GM19238 (cell line): Measurements from ENCODE around the gene NLRP6.
"Not testable (repeated sequence)": the region's sequence is repeated elsewhere in the genome, so short reads cannot be mapped to it uniquely, and the experiment has no call there.

Experiments used
- DNase-seq: peaks from one replicate; pipeline ENCODE4 v3.0.0; 2011; ENCODE audit warnings: low spot score; ENCODE audit not compliant: insufficient read length

The NLRP6 gene

GRCh38 chr11:306645-307371 is 28.6 kb downstream of the NLRP6 start:
- no peak for DNase-seq

DNA sequence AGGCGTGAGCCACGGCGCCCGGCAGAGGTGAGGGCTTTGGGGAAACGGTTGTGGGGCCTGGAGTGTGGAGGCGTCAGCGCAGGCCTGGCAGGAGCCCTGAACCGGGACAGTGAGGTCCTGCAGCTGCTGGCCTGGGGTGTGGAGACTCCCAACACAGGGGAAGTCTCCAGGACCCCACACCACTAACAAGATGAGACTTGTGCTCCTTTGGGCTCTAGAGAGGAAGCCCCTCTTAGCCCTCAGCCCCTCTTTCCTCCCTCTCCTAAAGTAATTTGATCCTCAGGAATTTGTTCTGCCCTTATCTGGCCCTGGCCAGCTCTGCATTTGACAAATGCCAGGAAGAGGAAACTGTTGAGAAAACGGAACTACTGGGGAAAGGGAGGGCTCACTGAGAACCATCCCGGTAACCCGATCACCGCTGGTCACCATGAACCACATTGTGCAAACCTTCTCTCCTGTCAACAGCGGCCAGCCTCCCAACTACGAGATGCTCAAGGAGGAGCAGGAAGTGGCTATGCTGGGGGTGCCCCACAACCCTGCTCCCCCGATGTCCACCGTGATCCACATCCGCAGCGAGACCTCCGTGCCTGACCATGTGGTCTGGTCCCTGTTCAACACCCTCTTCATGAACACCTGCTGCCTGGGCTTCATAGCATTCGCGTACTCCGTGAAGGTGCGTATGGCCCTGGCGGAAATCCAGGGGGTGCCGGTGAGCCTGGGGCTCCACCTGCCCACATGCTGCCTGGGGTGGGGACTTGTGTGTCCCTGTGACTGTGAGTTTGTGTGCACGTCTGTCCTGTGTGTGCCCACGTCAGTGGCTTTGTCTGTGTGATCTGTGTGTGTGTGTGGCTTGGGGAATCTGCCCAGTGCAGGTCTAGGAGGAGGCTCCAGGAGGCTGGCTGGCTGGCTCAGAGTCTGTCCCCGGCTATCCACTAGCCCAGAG is 29.8 kb downstream of the NLRP6 start, which contains the start of gene IFITM2:
IFITM2 (plus strand) TSS at position 51 of the 943 bp plus-strand sequence; CDS start at position 428, 377 bp downstream.
- DNase-seq: not testable (repeated sequence)

GRCh38 chr11:308740-309665 is 30.8 kb downstream of the NLRP6 start:
- DNase-seq: not testable (repeated sequence)

GRCh38 chr11:309979-310572 is 31.9 kb downstream of the NLRP6 start:
- not testable (repeated sequence) for DNase-seq

GRCh38 chr11:311013-311748 is 33.0 kb downstream of the NLRP6 start:
- DNase-seq: not testable (repeated sequence)

- DNase-seq: no peak
Observed at GRCh38 chr11:312092-312816, 34.0 kb downstream of the NLRP6 start.

DNA sequence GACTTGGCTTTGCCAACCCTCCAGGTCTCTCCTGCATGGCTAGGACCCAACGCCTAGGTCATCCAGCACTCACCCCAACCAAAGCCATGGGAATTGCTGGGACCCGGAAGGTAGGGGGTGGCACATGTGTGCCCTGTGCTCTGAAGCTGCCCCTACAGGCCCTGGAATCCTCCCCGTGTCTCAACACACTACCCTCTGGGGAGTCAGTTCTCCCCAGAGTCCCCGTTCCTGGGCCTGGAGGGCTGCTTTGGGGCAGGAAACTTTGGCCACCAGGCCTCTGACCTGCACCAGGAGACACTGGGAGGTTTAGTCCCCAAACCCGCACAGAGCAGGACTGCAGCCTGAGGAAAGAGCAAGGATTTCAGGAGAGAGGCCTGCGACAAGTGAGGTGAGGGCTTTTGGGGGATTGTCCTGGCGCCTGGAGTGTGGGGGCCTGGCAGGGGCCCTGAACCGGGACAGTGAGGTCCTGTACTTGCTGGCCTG is 35.1 kb downstream of the NLRP6 start:
- no peak for DNase-seq

DNA sequence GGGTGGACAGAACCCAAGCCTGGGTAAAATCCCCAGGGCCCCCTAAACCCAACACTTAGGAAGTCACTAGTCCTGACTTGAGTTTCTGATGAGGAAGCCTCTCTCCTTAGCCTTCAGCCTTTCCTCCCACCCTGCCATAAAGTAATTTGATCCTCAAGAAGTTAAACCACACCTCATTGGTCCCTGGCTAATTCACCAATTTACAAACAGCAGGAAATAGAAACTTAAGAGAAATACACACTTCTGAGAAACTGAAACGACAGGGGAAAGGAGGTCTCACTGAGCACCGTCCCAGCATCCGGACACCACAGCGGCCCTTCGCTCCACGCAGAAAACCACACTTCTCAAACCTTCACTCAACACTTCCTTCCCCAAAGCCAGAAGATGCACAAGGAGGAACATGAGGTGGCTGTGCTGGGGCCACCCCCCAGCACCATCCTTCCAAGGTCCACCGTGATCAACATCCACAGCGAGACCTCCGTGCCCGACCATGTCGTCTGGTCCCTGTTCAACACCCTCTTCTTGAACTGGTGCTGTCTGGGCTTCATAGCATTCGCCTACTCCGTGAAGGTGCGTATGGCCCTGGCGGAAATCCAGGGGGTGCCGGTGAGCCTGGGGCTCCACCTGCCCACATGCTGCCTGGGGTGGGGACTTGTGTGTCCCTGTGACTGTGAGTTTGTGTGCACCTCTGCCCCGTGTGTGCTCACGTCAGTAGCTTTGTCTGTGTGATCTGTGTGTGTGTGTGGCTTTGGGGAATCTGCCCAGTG is 35.8 kb downstream of the NLRP6 start, which contains the start of gene IFITM1:
IFITM1 (plus strand) TSS at position 254 of the 767 bp plus-strand sequence; CDS start at position 385, 131 bp downstream.
- DNase-seq: peak; percentile 84

GRCh38 chr11:314554-314875 is 36.3 kb downstream of the NLRP6 start:
- DNase-seq: not testable (repeated sequence)

- no peak for DNase-seq
Observed at GRCh38 chr11:315051-315481, 36.9 kb downstream of the NLRP6 start.

DNA sequence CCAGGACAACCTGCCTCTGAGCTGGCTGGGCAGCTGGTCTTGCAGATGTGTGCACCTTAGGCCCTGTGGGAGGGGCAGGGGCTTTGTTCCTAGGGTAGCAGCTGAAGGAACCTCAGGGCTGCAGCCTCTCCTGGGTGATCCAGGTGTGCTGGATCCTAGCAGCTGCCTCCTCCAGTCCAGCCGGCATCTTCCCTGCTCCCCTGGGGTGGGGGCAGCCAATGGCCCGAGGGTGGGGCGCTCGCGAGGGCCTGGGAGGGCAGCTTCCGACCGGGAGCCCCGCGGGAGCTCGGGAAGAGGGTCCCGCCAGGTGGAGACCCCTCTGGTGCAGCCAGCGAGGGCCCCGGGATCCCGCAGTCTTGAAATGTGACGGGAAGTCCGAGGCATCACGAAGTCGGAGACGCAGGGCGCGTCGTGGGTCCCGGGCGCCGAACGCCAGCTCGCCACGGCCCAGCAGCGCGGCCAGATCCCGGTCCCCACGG is 37.3 kb downstream of the NLRP6 start:
- DNase-seq: no peak

- DNase-seq: no peak
Observed at GRCh38 chr11:316031-316701, 38.0 kb downstream of the NLRP6 start.

GRCh38 chr11:316891-317301 is 38.7 kb downstream of the NLRP6 start:
- no peak for DNase-seq

- DNase-seq: not testable (repeated sequence)
Observed at GRCh38 chr11:317668-318404, 39.6 kb downstream of the NLRP6 start.

- DNase-seq: not testable (repeated sequence)
Observed at GRCh38 chr11:318405-319120, 40.4 kb downstream of the NLRP6 start.
